ENCODE data around the gene JAKMIP3. TPM values are rescaled to one million over a fixed set of nuclear protein-coding genes. Genes with fewer than 3 reads are reported as not detected.

Gene JAKMIP3
- polyA plus RNA-seq, 2 of the 4 experiments (the other 2 are of a cell fraction): 3.1 to 4.1 TPM

DNA sequence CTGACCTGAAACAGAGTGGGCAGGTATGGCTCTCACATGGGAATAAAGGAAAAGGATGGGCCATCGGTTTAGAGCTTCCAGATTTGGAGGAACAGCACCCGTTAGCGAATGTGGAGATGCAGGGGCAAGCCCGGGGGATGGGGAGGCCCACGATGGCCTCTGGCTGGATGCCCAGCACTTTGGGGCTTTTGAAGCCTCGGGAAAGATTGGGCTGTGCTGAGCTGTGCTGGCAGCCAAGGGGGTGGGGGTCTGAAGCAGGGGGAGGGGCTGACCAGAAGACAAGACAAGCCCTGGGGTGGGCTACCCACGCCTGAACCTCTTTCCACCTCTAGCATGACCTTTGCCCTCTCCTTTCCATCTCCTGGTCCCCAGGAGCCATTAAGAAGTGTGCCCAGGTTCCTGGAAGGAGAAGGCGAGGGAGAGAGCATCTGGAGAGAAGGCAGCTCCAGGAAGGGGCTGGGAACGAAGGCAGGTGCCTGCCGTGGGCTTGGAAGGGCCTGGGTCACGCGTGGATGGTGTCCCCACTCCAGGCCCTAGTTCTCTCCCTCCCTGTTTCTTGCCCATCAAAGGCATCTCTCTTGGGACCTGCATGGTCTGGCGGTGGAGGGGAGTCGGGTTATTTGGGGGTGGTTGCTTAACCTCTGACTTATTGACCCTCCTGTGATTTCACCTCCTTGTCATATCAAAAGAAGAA, 39.7 kb downstream of the JAKMIP3 start:
- CTCF ChIA-PET: interaction anchor here (0.6 to 1.4 kb wide), 3 partner anchors 18 to 213 kb away, joined by 3 read pairs; no protein-coding TSS in a partner anchor
- no peak for FAIRE-seq
- WGBS (ENCODE audit: missing lambda C conversion rate): 82% methylated on average over 14 of the region's 14 CpGs
- TF ChIP-seq CBX2 (IDR thresholded peaks at IDR 0.05; ENCODE audit: borderline replicate concordance, low read depth) (no peak), GATA3 (IDR thresholded peaks at IDR 0.05; ENCODE audit: borderline replicate concordance) (no peak), HOXB13 (CRISPR knock-in tag; IDR thresholded peaks at IDR 0.05; ENCODE audit: low read depth) (no peak), FOSB (CRISPR knock-in tag; IDR thresholded peaks at IDR 0.05) (no peak), CEBPB (IDR thresholded peaks at IDR 0.05) (no peak), HOXB5 (CRISPR knock-in tag; IDR thresholded peaks at IDR 0.05) (no peak), NPAS2 (CRISPR knock-in tag; IDR thresholded peaks at IDR 0.05; ENCODE audit: borderline replicate concordance) (no peak), ZSCAN20 (CRISPR knock-in tag; IDR thresholded peaks at IDR 0.05) (no peak), HDAC2 (IDR thresholded peaks at IDR 0.05) (no peak), EP300 (IDR thresholded peaks at IDR 0.05) (no peak), ZNF302 (CRISPR knock-in tag; IDR thresholded peaks at IDR 0.05) (no peak)
- TF ChIP-seq, protein P1, sequence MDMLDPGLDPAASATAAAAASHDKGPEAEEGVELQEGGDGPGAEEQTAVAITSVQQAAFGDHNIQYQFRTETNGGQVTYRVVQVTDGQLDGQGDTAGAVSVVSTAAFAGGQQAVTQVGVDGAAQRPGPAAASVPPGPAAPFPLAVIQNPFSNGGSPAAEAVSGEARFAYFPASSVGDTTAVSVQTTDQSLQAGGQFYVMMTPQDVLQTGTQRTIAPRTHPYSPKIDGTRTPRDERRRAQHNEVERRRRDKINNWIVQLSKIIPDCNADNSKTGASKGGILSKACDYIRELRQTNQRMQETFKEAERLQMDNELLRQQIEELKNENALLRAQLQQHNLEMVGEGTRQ (IDR thresholded peaks at IDR 0.05): no peak
- TF ChIP-seq, protein P2, sequence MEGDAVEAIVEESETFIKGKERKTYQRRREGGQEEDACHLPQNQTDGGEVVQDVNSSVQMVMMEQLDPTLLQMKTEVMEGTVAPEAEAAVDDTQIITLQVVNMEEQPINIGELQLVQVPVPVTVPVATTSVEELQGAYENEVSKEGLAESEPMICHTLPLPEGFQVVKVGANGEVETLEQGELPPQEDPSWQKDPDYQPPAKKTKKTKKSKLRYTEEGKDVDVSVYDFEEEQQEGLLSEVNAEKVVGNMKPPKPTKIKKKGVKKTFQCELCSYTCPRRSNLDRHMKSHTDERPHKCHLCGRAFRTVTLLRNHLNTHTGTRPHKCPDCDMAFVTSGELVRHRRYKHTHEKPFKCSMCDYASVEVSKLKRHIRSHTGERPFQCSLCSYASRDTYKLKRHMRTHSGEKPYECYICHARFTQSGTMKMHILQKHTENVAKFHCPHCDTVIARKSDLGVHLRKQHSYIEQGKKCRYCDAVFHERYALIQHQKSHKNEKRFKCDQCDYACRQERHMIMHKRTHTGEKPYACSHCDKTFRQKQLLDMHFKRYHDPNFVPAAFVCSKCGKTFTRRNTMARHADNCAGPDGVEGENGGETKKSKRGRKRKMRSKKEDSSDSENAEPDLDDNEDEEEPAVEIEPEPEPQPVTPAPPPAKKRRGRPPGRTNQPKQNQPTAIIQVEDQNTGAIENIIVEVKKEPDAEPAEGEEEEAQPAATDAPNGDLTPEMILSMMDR (IDR thresholded peaks at IDR 0.05): no peak
- TF ChIP-seq, protein P3, sequence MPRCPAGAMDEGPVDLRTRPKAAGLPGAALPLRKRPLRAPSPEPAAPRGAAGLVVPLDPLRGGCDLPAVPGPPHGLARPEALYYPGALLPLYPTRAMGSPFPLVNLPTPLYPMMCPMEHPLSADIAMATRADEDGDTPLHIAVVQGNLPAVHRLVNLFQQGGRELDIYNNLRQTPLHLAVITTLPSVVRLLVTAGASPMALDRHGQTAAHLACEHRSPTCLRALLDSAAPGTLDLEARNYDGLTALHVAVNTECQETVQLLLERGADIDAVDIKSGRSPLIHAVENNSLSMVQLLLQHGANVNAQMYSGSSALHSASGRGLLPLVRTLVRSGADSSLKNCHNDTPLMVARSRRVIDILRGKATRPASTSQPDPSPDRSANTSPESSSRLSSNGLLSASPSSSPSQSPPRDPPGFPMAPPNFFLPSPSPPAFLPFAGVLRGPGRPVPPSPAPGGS (IDR thresholded peaks at IDR 0.05): no peak
- no peak overlapping the region for H3K4me2 ChIP-seq
- H3K4me1 ChIP-seq: no peaks in the 10 kb centered on the region
- H3K9me3 ChIP-seq: no peaks in the 10 kb centered on the region
- no peak for DNase-seq (ENCODE audit: low read depth in 1 of 2, low spot score in 1 of 2)
- no peak for ATAC-seq
- H3K27ac ChIP-seq: no peak overlapping the region
- POLR2A ChIA-PET: no interaction called here
- H3K4me3 ChIP-seq: no peak overlapping the region

DNA sequence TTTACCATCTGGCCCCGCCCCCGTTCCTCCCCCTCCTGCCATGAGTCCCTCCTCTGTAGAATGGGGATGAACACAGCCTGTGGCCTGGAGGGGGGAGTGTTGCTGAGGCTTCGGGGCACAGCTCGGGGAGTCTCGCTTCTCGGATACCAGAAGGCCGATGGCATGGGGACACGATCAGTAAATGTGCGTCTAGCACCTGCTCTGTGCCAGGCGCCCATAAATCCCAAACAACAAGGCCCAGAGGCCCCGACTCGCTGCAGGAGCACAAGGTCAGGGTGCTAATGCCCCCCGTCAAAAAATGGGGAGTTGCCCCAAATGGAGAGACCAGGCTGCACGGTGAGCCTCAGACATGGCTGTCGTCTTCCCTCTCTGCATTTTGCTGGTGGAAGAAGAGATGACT, 40.7 kb downstream of the JAKMIP3 start:
- Histone ChIP-seq H3K4me1 (no peaks in the 10 kb centered on the region), H3K4me3 (no peak overlapping the region), H3K9me3 (no peaks in the 10 kb centered on the region), H3K27ac (no peak overlapping the region), H3K4me2 (no peak overlapping the region)
- DNase-seq (ENCODE audit: low read depth in 1 of 2, low spot score in 1 of 2) (no peak), FAIRE-seq (no peak), ATAC-seq (no peak)
- 86% methylated on average over 15 of the region's 15 CpGs for WGBS (ENCODE audit: missing lambda C conversion rate)
- CTCF ChIA-PET: no interaction called here
- POLR2A ChIA-PET: no interaction called here
- TF ChIP-seq CEBPB (IDR thresholded peaks at IDR 0.05): no peak
- TF ChIP-seq, protein P1 (IDR thresholded peaks at IDR 0.05): no peak
- no peak for TF ChIP-seq NFE2L2 (conservative IDR thresholded peaks at IDR 0.05; ENCODE audit: low read length)
- no peak for TF ChIP-seq EP300 (IDR thresholded peaks at IDR 0.05)
- no peak for TF ChIP-seq JUN (IDR thresholded peaks at IDR 0.05)
- no peak for TF ChIP-seq HOXB5 (CRISPR knock-in tag; IDR thresholded peaks at IDR 0.05)
- TF ChIP-seq HDAC2 (IDR thresholded peaks at IDR 0.05): no peak
- no peak for TF ChIP-seq RFX5 (IDR thresholded peaks at IDR 0.05)
- TF ChIP-seq SMC3 (IDR thresholded peaks at IDR 0.05): no peak
- no peak for TF ChIP-seq RNF2 (IDR thresholded peaks at IDR 0.05; ENCODE audit: borderline replicate concordance, low read depth)
- no peak for TF ChIP-seq MYC (IDR thresholded peaks at IDR 0.05; ENCODE audit: borderline replicate concordance, low read length)
- no peak for TF ChIP-seq CHD2 (IDR thresholded peaks at IDR 0.05; ENCODE audit: low read length, partially characterized antibody)
- TF ChIP-seq, protein P4, sequence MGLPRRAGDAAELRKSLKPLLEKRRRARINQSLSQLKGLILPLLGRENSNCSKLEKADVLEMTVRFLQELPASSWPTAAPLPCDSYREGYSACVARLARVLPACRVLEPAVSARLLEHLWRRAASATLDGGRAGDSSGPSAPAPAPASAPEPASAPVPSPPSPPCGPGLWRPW (IDR thresholded peaks at IDR 0.05): no peak
- TF ChIP-seq POLR2AphosphoS2 (conservative IDR thresholded peaks at IDR 0.05; ENCODE audit: low read length): no peak
- TF ChIP-seq TFCP2L1 (CRISPR knock-in tag; IDR thresholded peaks at IDR 0.05): no peak
